Neural cell (in vitro differentiated cells): ENCODE data around the gene LRRC4.

Experiments used
- CTCF ChIP-seq: fragments of 450-650 bp; IDR thresholded peaks from 2 replicates; pipeline ENCODE4 v1.5.1; 2014; ENCODE audit warnings: antibody characterized with exemption, mild to moderate bottlenecking, moderate library complexity; ENCODE audit not compliant: poor library complexity, severe bottlenecking
- EP300 ChIP-seq: fragments of 450-650 bp; conservative IDR thresholded peaks from 2 replicates; pipeline ENCODE4 v1.6.1; 2014; ENCODE audit warnings: antibody characterized with exemption, mild to moderate bottlenecking, moderate library complexity; ENCODE audit not compliant: poor library complexity, severe bottlenecking
- EZH2 ChIP-seq: fragments of 200-600, 300-800 bp; shearing (Covaris generic), sonication (generic); IDR thresholded peaks from 2 replicates; pipeline ENCODE4 v1.6.1; 2014; ENCODE audit warnings: antibody characterized with exemption, low read length, borderline replicate concordance, mild to moderate bottlenecking; ENCODE audit not compliant: insufficient read depth, poor library complexity, severe bottlenecking
- MXI1 ChIP-seq: fragments of 450-650 bp; conservative IDR thresholded peaks from 2 replicates; pipeline ENCODE4 v1.6.1; 2014; ENCODE audit warnings: antibody characterized with exemption, mild to moderate bottlenecking; ENCODE audit not compliant: poor library complexity, severe bottlenecking
- POLR2AphosphoS5 ChIP-seq: IDR thresholded peaks from 2 replicates; pipeline ENCODE4 v1.6.1; 2012
- RAD21 ChIP-seq: fragments of 450-650 bp; conservative IDR thresholded peaks from 2 replicates; pipeline ENCODE4 v1.6.1; 2014; ENCODE audit warnings: antibody characterized with exemption, mild to moderate bottlenecking, moderate library complexity
- REST ChIP-seq: IDR thresholded peaks from 2 replicates; pipeline ENCODE4 v1.6.1; 2012; ENCODE audit warnings: borderline replicate concordance
- TAF1 ChIP-seq: IDR thresholded peaks from 2 replicates; pipeline ENCODE4 v1.6.1; 2012; ENCODE audit warnings: low read depth

DNA sequence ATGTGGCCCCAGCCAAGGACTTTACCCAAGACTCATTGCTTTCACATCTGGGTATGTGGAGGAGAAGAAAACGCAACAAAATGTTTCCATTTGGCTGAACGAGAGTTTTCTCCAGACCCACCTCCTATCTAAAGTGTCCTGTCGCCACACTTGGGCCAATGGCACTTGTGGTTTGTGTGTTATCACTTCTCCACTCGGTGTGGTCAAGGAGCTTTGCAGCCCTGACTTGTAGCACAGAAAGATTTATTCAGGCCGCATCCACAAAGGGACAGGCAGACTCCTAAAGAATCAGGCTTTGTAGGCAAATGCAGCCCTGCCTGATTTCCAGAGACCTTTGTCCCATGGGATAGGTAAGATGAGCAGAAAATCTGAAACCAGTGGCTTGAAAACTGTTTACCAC lies 12.8 kb upstream of the LRRC4 start:
- TF ChIP-seq CTCF (no peak), EP300 (no peak), EZH2 (no peak), MXI1 (no peak), POLR2AphosphoS5 (no peak), TAF1 (no peak), RAD21 (no peak), REST (no peak)
